ELR (cell line): ENCODE data around the gene DIP2C.
"Not testable (repeated sequence)": the region's sequence is repeated elsewhere in the genome, so short reads cannot be mapped to it uniquely, and the experiment has no call there.

Experiments
- DNase-seq: peaks from one replicate; pipeline ENCODE4 v3.0.0-alpha.2; 2015; ENCODE audit warnings: low read depth

DIP2C gene

DNA sequence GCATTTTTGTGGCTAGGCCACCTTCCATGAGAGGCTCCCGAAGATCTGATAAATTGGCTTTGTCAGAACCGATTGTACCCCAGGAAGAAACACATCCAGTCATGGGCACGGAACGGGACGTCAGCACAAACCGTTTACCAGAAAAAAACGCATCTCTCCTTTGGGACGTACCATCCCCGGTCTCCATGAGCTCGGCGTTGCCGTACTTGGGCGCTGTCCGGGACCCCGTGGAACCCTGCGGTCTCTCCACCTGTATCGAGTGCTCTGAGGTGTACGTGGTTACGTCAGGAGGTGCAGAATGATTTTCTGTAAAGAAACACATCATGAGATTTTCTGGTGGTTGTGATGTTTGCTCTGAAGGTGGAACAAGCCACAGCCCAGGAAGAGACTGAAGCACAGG is 270.6 kb downstream of the DIP2C start:
- no peak for DNase-seq

- DNase-seq, result no peak
Observed at GRCh38 chr10:418226-418625, 271.2 kb downstream of the DIP2C start.

DNA sequence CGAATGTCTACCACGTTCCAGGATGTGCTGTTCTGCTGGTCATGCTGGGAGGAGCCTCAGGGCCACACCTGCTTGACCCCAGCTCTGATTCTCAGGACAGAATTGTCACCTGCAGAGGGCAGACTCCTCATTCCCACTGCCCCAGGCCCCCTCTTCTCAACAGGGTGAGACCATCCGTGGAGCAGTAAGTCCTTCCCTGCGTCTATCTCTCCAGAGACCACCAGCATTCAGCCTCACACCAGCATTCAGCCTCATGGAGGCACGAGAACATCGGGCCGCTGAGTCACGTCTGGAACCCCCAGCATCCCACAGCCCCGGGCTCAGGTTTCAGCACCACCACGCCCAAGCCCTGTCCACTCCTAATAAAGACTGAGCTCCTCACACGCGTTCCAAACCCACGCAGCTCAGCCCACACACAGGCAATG is 273.4 kb downstream of the DIP2C start:
- DNase-seq, result no peak

GRCh38 chr10:413662-414071 is 275.8 kb downstream of the DIP2C start:
- DNase-seq, result no peak

DNA sequence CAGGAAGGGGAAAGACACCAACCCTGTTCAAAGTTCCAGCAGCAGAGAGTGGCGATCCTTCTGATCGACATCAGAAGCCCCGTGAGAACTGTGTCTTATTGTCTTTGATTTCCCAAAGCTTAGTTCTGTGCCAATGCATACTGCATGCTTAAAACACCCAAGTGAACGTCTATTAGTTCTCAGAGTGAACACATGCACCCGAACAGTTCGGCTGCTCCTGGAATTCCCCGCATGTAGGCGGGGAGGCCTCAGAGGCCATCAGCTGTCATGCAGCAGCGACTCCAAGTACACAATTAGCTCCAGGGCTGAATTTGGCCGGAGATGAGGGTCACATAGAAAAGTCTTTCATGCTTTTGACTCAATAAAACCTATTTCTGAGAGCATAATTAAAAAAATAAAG is 277.4 kb downstream of the DIP2C start:
- DNase-seq, result no peak

GRCh38 chr10:411603-412002 is 277.9 kb downstream of the DIP2C start:
- DNase-seq, result no peak

- no peak for DNase-seq
Observed at GRCh38 chr10:409408-410040, 279.9 kb downstream of the DIP2C start.

- no peak for DNase-seq
Observed at GRCh38 chr10:408236-408635, 281.2 kb downstream of the DIP2C start.

GRCh38 chr10:406976-407375 is 282.5 kb downstream of the DIP2C start:
- DNase-seq, result no peak

DNA sequence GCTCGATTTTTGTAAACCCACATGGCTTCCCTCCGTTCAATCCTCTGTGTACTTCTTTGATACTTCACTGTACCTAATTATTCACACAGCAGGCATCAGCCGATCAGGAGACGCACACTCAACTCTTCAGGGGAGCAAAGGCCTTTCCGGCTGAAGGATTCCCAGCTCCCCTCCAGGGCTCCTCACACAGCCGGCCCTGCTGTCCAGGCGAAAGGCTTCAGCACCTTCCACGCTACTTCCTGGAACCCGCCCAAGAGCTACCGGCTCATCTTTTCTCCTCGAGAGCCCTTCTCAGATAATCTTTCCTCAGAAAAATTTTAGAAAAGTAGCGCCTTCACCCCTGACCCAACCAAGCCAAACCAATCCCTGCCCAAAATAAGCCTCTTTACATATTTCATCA is 283.8 kb downstream of the DIP2C start:
- no peak for DNase-seq

DNA sequence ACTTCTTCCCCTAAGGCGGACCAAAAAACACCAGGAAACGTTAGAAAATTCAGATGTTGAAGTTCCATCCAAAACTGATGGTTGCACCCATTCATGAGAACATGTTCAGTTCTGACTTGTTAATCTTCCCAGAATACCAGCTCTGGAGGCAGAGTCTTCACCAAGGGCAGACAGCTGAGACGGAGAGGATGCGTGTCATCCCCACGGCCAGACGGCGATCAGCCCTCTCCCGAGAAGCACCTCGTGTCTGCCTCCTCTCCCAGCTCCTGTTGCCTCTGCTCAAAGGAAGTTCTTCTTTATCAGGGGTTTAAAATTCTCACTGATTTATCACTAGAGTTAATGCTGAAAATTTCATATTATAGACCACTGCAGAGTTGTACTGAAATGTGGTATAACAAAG is 284.5 kb downstream of the DIP2C start:
- no peak for DNase-seq

GRCh38 chr10:404346-404745 is 285.1 kb downstream of the DIP2C start:
- peak; percentile 81 for DNase-seq

- no peak for DNase-seq
Observed at GRCh38 chr10:398954-399353, 290.5 kb downstream of the DIP2C start.

DNA sequence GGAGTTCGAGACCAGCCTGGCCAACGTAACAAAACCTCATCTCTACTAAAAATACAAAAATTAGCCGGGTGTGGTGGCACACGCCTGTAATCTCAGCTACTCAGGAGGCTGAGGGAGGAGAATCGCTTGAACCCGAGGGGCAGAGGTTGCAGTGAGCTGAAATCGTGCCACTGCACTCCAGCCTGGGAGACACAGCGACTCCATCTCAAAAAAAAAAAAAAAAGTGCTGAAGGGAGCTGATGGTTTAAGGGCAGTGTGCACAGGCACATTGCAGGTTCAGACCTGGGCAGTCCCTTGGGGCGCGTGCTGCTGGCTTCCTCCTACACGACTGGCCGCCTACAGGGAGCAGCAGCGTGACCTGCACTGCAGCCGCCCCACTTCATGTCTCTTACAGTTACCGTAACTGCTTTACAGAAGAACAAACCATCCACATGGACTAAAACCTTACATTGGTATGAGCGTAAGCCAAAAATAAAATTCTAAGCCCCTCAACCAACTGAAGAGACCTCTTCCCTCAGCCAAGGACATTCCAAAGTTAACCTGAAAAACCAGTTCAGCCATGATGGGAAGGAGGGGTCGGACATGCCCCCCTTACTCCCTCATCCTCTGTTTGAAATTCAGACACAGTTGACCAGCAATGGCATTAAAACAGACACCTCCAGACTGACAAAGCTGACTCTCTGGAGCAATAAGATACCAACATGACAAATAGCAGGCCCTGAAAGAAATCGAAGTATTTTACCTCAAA is 292.0 kb downstream of the DIP2C start:
- DNase-seq, result no peak

DNA sequence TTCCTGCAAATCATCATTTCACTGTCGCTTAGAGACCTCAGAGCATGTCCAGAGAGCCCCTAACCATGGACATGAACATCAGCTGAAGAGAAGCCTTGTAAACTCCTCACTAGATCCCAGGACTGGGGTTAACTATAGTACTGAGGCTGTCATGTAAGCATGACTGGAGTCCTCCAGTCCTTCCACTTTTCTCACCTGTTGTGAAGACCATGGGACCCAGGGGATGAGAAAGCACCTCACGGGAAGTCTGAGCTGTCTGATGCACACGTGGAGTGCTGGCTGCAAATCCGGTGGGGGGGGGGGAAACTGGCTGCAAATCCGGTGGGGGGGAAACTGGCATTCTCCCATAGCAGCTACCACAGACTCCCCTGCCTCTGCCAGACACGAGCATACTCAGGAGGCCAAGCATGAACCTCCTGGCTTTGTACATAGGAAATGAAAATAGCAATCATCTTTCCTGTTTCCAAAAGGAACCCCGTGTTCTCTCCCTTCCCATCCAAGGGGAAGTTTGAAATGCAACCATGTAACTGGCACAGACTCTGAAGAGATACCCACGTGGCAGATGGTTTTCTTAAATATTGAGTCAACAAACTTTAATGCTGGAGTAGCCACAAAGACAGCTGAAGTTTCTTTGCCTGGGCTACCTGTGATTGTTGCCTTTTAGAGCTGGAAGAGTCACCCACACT is 292.8 kb downstream of the DIP2C start:
- no peak for DNase-seq

DNA sequence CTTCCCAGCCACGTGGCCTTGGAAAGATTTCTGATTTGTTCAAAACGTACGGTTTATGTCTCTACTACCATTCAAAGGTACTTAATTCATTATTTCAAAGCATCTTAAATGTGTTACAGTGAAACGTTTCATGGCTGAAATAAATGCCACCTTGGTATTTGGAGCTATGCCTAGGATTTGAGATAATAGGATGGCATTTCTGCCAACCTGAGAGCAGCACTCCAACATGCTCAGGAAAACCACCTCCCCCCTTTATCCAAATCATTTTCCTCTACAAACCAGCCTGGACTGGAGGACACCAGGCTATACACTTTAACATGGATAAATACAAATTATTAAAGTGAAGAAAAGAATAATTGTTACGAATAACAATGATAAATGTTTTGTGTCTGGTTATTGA is 293.4 kb downstream of the DIP2C start:
- no peak for DNase-seq

- DNase-seq, result no peak
Observed at GRCh38 chr10:395665-396064, 293.8 kb downstream of the DIP2C start.

DNA sequence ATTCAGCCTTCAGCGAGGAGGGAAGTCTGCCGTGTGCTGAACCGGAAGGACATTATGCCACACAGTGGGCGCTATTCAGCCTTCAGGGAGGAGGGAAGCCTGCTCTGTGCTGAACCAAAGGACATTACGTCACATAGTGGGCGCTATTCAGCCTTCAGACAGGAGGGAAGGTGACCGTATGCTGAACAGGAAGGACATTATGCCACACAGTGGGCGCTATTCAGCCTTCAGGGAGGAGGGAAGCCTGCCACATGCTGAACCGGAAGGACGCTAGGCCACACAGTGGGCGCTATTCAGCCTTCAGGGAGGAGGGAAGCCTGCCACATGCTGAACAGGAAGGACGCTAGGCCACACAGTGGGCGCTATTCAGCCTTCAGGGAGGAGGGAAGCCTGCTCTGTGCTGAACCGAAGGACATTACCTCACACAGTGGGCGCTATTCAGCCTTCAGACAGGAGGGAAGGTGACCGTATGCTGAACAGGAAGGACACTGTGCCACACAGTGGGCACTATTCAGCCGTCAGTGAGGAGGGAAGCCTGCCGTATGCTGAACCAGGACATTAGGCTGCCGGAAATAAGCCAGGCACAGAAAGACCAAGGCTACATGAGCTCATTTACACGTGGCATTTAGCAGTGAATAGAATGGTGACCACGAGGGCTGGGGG is 294.9 kb downstream of the DIP2C start:
- not testable (repeated sequence) for DNase-seq

DNA sequence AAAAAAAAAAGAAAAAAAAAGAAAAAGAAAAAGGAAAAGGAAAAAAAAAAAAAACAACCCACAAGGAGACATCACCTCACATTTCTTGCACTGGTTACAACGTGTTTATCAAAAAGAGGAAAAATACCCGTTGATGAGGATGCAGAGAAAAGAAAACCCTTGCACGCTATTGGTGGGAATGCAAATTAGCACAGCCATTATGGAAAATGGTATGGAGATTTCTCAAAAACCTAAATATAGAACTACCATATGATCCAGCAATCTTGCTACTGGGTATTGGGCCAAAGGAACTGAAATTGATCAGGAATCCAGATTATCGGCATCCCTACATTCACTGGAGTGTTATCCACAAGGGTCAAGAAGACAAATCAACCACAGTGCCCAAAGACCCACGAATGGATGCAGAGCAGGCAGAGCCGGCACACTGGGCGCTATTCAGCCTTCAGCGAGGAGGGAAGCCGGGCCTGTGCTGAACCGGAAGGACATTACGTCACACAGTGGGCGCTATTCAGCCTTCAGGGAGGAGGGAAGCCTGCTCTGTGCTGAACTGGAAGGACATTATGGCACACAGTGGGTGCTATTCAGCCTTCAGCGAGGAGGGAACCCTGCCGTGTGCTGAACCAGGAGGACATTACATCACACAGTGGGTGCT is 295.6 kb downstream of the DIP2C start:
- no peak for DNase-seq

GRCh38 chr10:393106-393745 is 296.2 kb downstream of the DIP2C start:
- DNase-seq, result no peak

DNA sequence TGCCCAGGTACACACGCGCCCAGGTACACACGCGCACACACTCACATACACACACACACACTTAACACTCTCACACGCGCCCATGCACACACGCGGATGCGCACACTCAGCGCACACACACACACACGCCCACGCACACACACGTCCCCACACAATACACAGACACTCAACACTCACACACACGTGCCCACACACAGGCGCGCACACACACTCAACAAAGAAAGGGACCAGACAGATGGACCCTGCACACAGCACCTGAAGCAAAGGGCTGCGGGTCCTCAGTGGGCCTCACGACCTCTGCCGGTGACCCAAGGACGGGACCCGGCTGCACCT is 296.8 kb downstream of the DIP2C start:
- no peak for DNase-seq
